Neuronal stem cell (in vitro differentiated cells): ENCODE results near the gene SLC6A4.

Experiments used
- DNase-seq: peaks from one replicate; pipeline ENCODE4 v3.0.0-alpha.2; 2013; ENCODE audit warnings: low spot score
- H2AFZ ChIP-seq: one replicate; pipeline ENCODE4 v1.6.1; 2013; ENCODE audit warnings: mild to moderate bottlenecking, low read length, inconsistent platforms
- H2AK5ac ChIP-seq: 2 replicates; pipeline ENCODE4 v1.6.1; 2013; ENCODE audit warnings: low read depth, mild to moderate bottlenecking, inconsistent platforms, low read length, moderate library complexity, mixed read lengths
- H2BK120ac ChIP-seq: 2 replicates; pipeline ENCODE4 v1.6.1; 2013; ENCODE audit warnings: low read depth, mild to moderate bottlenecking, inconsistent platforms, low read length, moderate library complexity, mixed read lengths
- H2BK12ac ChIP-seq: one replicate; pipeline ENCODE4 v1.6.1; 2013; ENCODE audit warnings: low read length, inconsistent platforms
- H2BK15ac ChIP-seq: 2 replicates; pipeline ENCODE4 v1.6.1; 2013; ENCODE audit warnings: mild to moderate bottlenecking, low read length, inconsistent platforms, mixed read lengths
- H2BK5ac ChIP-seq: one replicate; pipeline ENCODE4 v1.6.1; 2013; ENCODE audit warnings: inconsistent platforms, mild to moderate bottlenecking, low read length, moderate library complexity
- H3K14ac ChIP-seq: one replicate; pipeline ENCODE4 v1.6.1; 2013; ENCODE audit warnings: low read length, inconsistent platforms
- H3K18ac ChIP-seq: 2 replicates; pipeline ENCODE4 v1.6.1; 2013; ENCODE audit warnings: low read length, inconsistent platforms
- H3K23ac ChIP-seq: 2 replicates; pipeline ENCODE4 v1.6.1; 2013; ENCODE audit warnings: low read depth, mild to moderate bottlenecking, mixed read lengths, low read length, inconsistent platforms; ENCODE audit not compliant: poor library complexity
- H3K27ac ChIP-seq: replicated peaks from 3 replicates; pipeline ENCODE4 v1.5.1; 2013; ENCODE audit warnings: low read length, inconsistent platforms
- H3K27me3 ChIP-seq, 3 experiments: 2 replicates each; pipeline ENCODE4 v1.6.1; 2013; ENCODE audit warnings: low read length in 3 of 3, mild to moderate bottlenecking in 2 of 3, inconsistent platforms in 1 of 3, low read depth in 1 of 3, mixed read lengths in 1 of 3, moderate library complexity in 1 of 3; ENCODE audit not compliant: control insufficient read depth in 3 of 3, insufficient read depth in 3 of 3
- H3K36me3 ChIP-seq, 2 donors: replicated peaks in 1 of 2; 2 replicates each; pipeline ENCODE4 v1.6.1; 2013; ENCODE audit warnings: low read length in 2 of 2; ENCODE audit not compliant: control insufficient read depth in 2 of 2, insufficient read depth in 2 of 2
- H3K4ac ChIP-seq: 2 replicates; pipeline ENCODE4 v1.6.1; 2013; ENCODE audit warnings: inconsistent platforms, mild to moderate bottlenecking, low read length, moderate library complexity
- H3K4me1 ChIP-seq, 2 donors: 1 replicate in 1 of 2; 2 replicates in 1 of 2; pipeline ENCODE4 v1.6.1; 2013; ENCODE audit warnings: low read length in 2 of 2, low read depth in 1 of 2; ENCODE audit not compliant: control insufficient read depth in 2 of 2, insufficient read depth in 1 of 2
- H3K4me2 ChIP-seq: one replicate; pipeline ENCODE4 v1.6.1; 2013; ENCODE audit warnings: mild to moderate bottlenecking, low read length, inconsistent platforms; ENCODE audit not compliant: insufficient read depth, poor library complexity, severe bottlenecking
- H3K4me3 ChIP-seq, 2 donors: 2 replicates each; pipeline ENCODE4 v1.5.1; 2013; ENCODE audit warnings: low read length in 2 of 2, mild to moderate bottlenecking in 2 of 2, inconsistent platforms in 1 of 2, moderate library complexity in 1 of 2
- H3K79me1 ChIP-seq: one replicate; pipeline ENCODE4 v1.6.1; 2013; ENCODE audit warnings: low read depth, mild to moderate bottlenecking, inconsistent platforms, low read length, moderate library complexity
- H3K9ac ChIP-seq: one replicate; pipeline ENCODE4 v1.6.1; 2013; ENCODE audit warnings: mild to moderate bottlenecking, low read depth, low read length, inconsistent platforms; ENCODE audit not compliant: poor library complexity
- H3K9me3 ChIP-seq, 2 donors: replicated peaks in 1 of 2; 2 replicates each; pipeline versions ENCODE3 to v1.6.1; 2013; ENCODE audit warnings: low read length in 2 of 2, mild to moderate bottlenecking in 2 of 2, inconsistent platforms in 1 of 2, low read depth in 1 of 2, mixed read lengths in 1 of 2, moderate library complexity in 1 of 2; ENCODE audit not compliant: control insufficient read depth in 2 of 2, insufficient read depth in 1 of 2
- H4K8ac ChIP-seq: one replicate; pipeline ENCODE4 v1.6.1; 2013; ENCODE audit warnings: low read depth, mild to moderate bottlenecking, inconsistent platforms, low read length, moderate library complexity
- H4K91ac ChIP-seq: one replicate; pipeline ENCODE4 v1.6.1; 2013; ENCODE audit warnings: low read length, low read depth, mild to moderate bottlenecking, inconsistent platforms; ENCODE audit not compliant: poor library complexity
- WGBS, 2 donors: extraction: QIAGEN DNeasy Blood & Tissue Kit; methylation state at CpG; one replicate each; pipeline ENCODE4 v1.1.7; 2013; ENCODE audit warnings: missing lambda C conversion rate in 2 of 2, mixed read lengths in 1 of 2; ENCODE audit not compliant: insufficient read length in 2 of 2, insufficient replicate concordance in 1 of 2; ENCODE audit errors: extremely low coverage in 2 of 2; 5-methylcytosine and 5-hydroxymethylcytosine counted together

SLC6A4 gene

DNA sequence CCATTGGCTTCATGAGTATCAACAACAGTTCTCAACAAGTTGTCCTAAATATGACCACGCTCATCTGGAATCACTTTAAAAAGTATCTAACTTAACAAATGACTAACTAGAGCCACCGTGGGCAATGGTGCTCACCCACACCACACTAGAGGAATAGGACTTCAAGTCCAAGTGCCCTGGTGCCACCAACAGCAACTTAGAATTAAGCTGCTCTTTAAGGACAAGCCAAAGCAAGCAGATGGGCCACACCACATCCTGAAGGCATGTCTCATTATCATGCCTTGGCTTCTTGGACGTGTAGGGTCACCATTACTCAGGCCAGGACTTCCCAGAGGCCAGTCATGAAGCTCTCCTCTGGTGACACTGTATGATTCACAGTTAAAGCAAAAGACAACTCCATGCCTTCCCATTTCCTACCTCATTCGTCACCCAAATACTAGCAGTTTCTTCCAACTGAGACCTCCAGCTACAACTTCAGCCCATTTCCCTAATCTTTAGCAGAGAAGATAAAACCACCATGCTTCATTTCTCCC lies 9.4 kb upstream of the SLC6A4 start:
- no peak overlapping the region for H3K27ac ChIP-seq
- no peak overlapping the region for H3K9ac ChIP-seq
- H3K27me3 ChIP-seq = peaks cover 0 to 2% (median 2%) of the 10 kb centered on the region in 3 experiments
- peaks cover 6 to 34% of the 10 kb centered on the region in 2 donors for H3K36me3 ChIP-seq
- H3K4ac ChIP-seq = no peak overlapping the region
- no peak overlapping the region for H2BK120ac ChIP-seq
- H4K8ac ChIP-seq = no peak overlapping the region
- no peak overlapping the region for H3K14ac ChIP-seq
- no peak for DNase-seq
- H3K18ac ChIP-seq = no peak overlapping the region
- no peak overlapping the region for H2BK12ac ChIP-seq
- no CpG with 5 or more reads among the region's 4 CpGs for WGBS, 2 donors
- H3K9me3 ChIP-seq = peaks cover 0 to 4% of the 10 kb centered on the region in 2 donors
- H2AK5ac ChIP-seq = no peak overlapping the region
- no peak overlapping the region for H2AFZ ChIP-seq
- H3K79me1 ChIP-seq = no peaks in the 10 kb centered on the region
- no peak overlapping the region for H3K4me2 ChIP-seq
- no peak overlapping the region for H4K91ac ChIP-seq
- no peak overlapping the region for H2BK15ac ChIP-seq
- H3K4me1 ChIP-seq = no peaks in the 10 kb centered on the region
- no peak overlapping the region for H3K23ac ChIP-seq
- no peak overlapping the region for H3K4me3 ChIP-seq
- no peak overlapping the region for H2BK5ac ChIP-seq

DNA sequence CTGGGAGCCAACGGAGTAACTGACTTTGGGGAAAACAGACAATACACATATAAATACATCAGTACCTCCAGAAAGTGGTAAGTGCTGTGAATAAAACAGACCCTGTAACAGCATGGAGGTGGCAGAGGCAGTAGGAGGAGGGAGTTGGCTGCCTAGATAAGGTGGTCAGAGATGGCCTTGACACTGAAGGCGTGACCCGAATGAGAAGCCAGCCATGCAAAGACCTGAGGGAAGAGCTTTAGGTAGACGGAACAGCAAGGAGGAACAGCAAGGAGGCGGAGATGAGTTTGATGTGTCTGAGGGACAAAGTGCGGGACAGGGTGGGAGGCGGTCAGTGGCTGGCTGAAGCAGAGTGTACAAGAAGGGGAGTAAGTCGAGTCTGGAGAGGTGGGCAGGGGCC lies 8.1 kb upstream of the SLC6A4 start:
- H3K79me1 ChIP-seq = no peaks in the 10 kb centered on the region
- peaks cover 1 to 5% of the 10 kb centered on the region in 2 donors for H3K9me3 ChIP-seq
- H2BK120ac ChIP-seq = no peak overlapping the region
- no peak overlapping the region for H3K9ac ChIP-seq
- H3K4me3 ChIP-seq = peak overlapping the region in 1 of 2 donors; percentile 61
- peak overlapping the region; percentile 24 for H3K18ac ChIP-seq
- H4K91ac ChIP-seq = no peak overlapping the region
- no peak overlapping the region for H2BK5ac ChIP-seq
- H3K27me3 ChIP-seq = peaks cover 1 to 15% (median 15%) of the 10 kb centered on the region in 3 experiments
- H3K27ac ChIP-seq = no peak overlapping the region
- H3K23ac ChIP-seq = peak overlapping the region; percentile 75
- no peak for DNase-seq
- H3K36me3 ChIP-seq = peaks cover 2 to 21% of the 10 kb centered on the region in 2 donors
- no peak overlapping the region for H2AFZ ChIP-seq
- H2BK12ac ChIP-seq = no peak overlapping the region
- H2AK5ac ChIP-seq = no peak overlapping the region
- H3K4ac ChIP-seq = no peak overlapping the region
- H2BK15ac ChIP-seq = no peak overlapping the region
- H3K4me1 ChIP-seq = peaks cover 2 to 3% of the 10 kb centered on the region in 2 donors
- no peak overlapping the region for H3K4me2 ChIP-seq
- no peak overlapping the region for H4K8ac ChIP-seq
- WGBS, 2 donors = no CpG with 5 or more reads among the region's 8 CpGs
- no peak overlapping the region for H3K14ac ChIP-seq

DNA sequence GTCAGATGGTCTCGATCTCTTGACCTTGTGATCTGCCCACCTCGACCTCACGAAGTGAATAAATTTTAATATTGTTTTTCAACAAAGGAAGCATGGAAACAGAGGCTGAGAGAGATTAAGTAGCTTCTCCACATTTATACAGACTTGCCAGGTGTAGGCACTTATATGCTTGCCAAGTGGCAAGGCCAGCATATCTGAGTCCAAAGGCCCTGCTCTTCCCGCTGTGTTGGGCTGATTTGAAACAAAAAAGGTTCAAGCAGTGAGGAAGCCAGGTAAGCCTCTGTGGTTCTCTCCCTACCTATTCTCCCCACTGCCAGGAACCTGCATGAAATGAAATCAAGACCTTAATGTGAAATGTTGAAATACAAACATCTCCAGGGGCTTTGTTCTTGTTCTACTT lies 7.5 kb upstream of the SLC6A4 start:
- no peak overlapping the region for H2BK120ac ChIP-seq
- H2AK5ac ChIP-seq = no peak overlapping the region
- no peak overlapping the region for H3K23ac ChIP-seq
- peaks cover 5 to 8% of the 10 kb centered on the region in 2 donors for H3K4me1 ChIP-seq
- no peak overlapping the region for H3K14ac ChIP-seq
- H3K4me3 ChIP-seq = no peak overlapping the region
- H3K27me3 ChIP-seq = peaks cover 5 to 21% (median 21%) of the 10 kb centered on the region in 3 experiments
- no CpG with 5 or more reads among the region's 4 CpGs for WGBS, 2 donors
- H2BK12ac ChIP-seq = no peak overlapping the region
- no peaks in the 10 kb centered on the region for H3K79me1 ChIP-seq
- H2BK15ac ChIP-seq = no peak overlapping the region
- H2BK5ac ChIP-seq = no peak overlapping the region
- H4K8ac ChIP-seq = no peak overlapping the region
- H4K91ac ChIP-seq = no peak overlapping the region
- no peak overlapping the region for H3K27ac ChIP-seq
- peaks cover 0 to 15% of the 10 kb centered on the region in 2 donors for H3K36me3 ChIP-seq
- no peak overlapping the region for H3K9ac ChIP-seq
- H2AFZ ChIP-seq = no peak overlapping the region
- DNase-seq = no peak
- H3K18ac ChIP-seq = no peak overlapping the region
- H3K9me3 ChIP-seq = peaks cover 1 to 5% of the 10 kb centered on the region in 2 donors
- H3K4ac ChIP-seq = no peak overlapping the region
- H3K4me2 ChIP-seq = no peak overlapping the region

DNA sequence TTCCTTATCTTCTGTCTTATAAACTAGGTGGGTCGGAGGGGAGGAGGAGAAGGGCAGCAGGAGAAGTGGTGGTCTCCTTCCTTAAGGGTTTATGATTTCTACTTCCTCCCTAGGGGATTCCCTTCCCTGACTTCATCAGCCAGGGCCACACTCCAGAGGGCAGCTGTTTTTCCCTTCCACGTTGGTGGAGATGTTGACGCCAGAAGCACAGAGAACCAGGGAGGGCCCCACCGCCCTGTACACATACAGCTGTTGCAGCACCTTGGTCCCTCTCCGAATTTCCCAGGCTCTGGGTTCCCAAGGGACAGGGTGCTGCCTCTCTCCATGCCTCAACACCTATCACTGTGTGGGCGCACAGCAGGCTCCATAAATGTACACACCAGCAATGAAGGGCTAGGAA lies 5.6 kb upstream of the SLC6A4 start:
- Histone ChIP-seq H2BK5ac (no peak overlapping the region), H2AFZ (no peak overlapping the region), H3K23ac (no peak overlapping the region), H4K91ac (no peak overlapping the region), H3K36me3 (no peaks in the 10 kb centered on the region), H2BK120ac (no peak overlapping the region), H2AK5ac (no peak overlapping the region), H3K4ac (no peak overlapping the region), H3K14ac (no peak overlapping the region), H3K27me3 (peaks cover 13 to 38% (median 37%) of the 10 kb centered on the region in 3 experiments), H2BK15ac (no peak overlapping the region), H3K18ac (no peak overlapping the region), H3K4me3 (no peak overlapping the region), H3K4me2 (no peak overlapping the region), H3K79me1 (no peaks in the 10 kb centered on the region), H3K9me3 (peaks cover 1 to 5% of the 10 kb centered on the region in 2 donors), H4K8ac (no peak overlapping the region), H3K4me1 (peaks cover 15 to 17% of the 10 kb centered on the region in 2 donors), H3K9ac (no peak overlapping the region), H3K27ac (no peak overlapping the region), H2BK12ac (no peak overlapping the region)
- WGBS, 2 donors = no CpG with 5 or more reads among the region's 6 CpGs
- no peak for DNase-seq
